GM18517 (cell line): ENCODE measurements around the gene ARHGEF1.

Experiments used
- ATAC-seq: cut with Tn5 transposase; IDR thresholded peaks from one replicate; pipeline ENCODE4 v1.9.1; 2021; ENCODE audit warnings: mild to moderate bottlenecking, moderate library complexity; ENCODE audit not compliant: unreplicated experiment

Gene ARHGEF1

GRCh38 chr19:41883463-41883820 lies 458 bp downstream of the ARHGEF1 start:
- ATAC-seq = no peak

GRCh38 chr19:41883821-41884733 lies 1.1 kb downstream of the ARHGEF1 start:
- ATAC-seq = peak; percentile 69

DNA sequence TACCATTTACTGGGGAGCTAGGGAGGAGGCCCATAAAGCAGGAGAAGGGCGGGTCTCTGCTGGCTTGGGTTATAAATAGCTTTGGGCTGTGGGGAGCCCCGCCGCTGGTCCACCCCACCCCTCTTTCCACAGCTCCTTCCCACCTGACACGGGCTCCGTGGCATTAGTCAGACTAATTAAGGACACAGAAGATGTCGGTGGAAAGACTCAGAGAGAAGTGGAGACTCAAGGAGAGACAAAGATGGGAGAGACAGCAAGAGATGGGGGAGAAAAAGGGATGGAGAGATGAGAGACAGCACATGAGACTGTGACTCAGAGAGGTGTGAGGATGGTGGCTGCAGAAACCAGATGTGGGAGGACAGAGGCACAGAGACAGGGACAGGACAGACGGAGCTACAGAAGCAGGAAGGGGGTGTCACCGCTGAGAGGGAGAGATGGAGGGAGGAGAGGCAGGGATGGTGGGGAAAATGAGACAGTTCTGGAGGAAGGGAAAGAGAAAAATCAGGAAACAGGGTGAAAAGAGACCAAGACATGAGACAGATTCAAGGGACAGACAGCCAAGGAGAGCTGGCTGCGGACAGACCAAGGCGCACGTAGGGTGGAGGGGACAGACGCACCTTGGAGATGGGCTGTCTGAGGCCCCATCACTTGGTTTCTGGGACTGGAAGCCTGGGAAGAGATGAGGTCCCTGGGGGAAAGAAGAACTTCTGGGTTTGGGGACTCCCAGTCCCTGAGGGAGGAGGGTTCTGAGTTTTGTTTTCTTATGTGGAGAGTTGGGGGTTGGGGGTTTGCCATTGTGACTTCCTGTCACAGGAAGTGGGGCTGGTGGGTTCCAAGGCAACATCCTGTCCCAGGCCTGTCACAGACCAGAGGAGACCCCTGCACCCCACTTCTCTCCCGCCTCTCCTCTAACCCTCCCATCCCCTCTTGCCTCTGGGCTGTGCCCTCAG lies 4.1 kb downstream of the ARHGEF1 start:
- no peak for ATAC-seq

DNA sequence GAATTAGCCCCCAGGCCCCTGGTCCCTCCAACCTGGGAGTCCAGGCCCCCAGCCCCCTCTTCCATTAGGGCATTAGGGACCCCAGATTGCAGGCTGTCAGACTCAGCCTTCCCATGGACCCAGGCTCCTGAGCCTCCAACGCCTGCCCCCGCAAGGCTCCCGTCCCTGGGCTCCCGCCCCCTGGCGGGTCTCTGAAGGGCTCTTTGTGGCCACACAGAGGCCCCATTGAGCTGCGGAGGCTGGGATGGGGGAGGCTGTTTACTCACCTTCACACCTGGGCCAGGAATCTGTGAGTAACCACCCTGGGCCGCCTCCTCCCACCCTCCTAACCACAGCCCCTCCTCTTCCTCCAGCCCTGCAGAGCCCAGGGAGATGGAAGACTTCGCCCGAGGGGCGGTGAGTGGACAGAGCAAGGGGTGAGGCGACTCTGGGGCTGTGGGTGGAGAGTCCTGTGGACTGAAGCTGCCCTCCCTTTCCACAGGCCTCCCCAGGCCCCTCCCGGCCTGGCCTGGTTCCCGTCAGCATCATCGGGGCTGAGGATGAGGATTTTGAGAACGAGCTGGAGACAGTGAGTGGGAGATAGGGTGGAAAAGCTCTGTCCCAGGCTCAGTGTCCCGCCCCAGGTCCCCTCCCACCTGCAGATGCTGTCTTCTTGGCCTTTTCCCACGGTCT lies 4.9 kb downstream of the ARHGEF1 start:
- ATAC-seq = no peak

GRCh38 chr19:41888926-41889325 lies 5.9 kb downstream of the ARHGEF1 start:
- no peak for ATAC-seq

GRCh38 chr19:41889896-41890295 lies 6.9 kb downstream of the ARHGEF1 start:
- ATAC-seq = no peak

GRCh38 chr19:41890936-41891335 lies 8.0 kb downstream of the ARHGEF1 start:
- ATAC-seq = no peak

DNA sequence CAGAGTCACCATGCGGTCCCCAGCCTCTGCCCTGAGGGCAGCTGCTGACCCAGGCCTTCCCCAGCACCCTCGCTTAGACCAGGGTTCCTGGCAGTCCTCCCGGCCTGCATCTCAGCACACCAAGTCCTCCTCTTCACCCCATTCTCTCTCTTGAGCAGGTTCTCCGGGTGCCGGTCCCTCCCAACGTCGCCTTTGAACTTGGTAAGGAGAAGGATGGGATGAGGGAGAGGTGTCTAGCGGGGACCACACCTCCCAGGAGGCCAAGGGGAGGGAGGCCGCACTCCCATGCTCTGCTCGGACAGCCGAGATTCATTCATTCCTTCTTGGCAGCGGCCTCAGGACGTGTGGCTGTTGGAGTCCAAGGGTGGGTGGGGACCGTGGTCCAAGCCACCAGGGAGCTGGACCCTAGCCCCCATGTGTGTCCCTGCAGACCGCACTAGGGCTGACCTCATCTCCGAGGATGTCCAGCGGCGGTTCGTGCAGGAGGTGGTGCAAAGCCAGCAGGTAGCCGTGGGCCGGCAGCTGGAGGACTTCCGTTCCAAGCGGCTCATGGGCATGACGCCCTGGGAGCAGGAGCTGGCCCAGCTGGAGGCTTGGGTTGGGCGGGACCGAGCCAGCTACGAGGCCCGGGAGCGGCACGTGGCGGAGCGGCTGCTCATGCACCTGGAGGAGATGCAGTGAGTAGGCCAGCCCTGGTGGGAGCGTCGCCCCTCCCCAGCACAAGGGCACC lies 9.4 kb downstream of the ARHGEF1 start:
- no peak for ATAC-seq

- ATAC-seq = no peak
These were observed 10.9 kb downstream of the ARHGEF1 start for GRCh38 chr19:41893899-41894298.

DNA sequence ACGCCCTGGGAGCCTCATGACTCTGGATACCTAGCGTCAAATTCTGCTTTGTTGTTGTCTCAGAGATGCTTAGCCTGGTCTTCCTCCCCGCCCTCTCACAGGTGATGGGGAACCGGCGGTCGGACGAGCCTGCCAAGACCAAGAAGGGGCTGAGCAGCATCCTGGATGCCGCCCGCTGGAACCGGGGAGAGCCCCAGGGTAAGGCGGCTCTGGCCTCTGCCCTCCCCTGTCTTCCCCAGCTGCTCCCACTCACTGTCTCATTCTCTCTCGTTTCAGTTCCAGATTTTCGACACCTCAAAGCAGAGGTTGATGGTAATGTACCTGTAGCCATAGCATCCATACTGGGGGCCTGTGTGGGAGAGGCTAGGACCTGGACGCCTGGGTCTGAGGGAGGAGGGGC lies 11.4 kb downstream of the ARHGEF1 start:
- ATAC-seq = no peak

- ATAC-seq = no peak
These were observed 13.0 kb downstream of the ARHGEF1 start for GRCh38 chr19:41895745-41896580.

DNA sequence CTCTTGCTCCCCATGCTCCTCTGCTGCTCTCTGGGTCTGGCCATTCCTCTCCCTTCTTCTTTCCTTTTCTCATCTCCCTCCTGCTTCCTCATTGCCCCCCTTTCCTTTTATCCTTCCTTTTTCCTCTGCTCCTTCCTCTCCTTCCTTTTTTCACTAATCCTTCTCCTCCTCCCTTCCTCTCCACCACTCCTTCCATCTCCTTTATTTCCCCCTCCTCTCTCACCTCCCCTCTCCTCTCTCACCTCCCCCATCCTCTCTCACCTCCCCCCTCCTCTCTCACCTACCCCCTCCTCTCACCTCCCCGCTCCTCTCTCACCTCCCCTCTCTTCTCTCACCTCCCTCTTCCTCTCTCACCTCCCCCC lies 13.6 kb downstream of the ARHGEF1 start:
- no peak for ATAC-seq

DNA sequence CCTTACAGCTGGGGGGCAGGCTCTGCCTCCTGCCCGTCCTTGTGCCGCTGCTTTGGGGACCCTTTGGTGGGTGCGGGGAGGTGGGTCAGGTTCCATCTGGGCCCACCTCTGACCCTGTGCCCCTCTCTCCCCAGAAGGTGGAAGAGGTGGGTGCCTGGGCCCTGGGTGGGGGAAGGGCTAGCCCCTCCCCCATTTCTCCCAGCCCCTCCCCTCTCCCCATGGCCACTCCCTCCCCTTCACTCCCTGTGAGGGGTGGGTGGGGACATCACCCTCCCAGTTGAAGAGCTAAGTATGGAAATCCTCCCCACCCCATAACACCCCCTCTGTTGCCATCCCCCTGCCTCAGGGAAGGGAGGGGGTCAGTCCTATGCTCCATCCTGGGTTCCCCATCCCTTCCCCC lies 14.2 kb downstream of the ARHGEF1 start:
- ATAC-seq = no peak

DNA sequence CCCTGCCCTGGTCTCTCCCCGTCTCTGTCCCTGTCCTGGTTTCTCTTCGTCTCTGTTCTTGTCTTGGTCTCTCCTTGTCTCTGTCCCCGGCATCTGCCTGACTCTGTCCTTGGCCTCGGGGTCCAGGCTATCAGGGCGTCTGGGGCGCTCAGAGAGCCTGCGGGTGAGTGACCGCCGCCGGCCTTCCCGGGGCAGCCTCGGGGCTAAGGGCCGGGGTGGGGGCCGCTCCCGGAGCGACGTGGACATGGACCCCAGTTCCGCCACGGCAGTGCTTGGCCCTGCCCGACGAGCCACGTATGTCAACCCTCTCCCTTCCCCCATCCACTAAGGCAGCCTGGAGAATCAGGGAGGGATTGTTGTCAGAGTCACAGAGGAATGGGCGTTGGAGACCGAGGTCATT lies 14.8 kb downstream of the ARHGEF1 start:
- no peak for ATAC-seq

DNA sequence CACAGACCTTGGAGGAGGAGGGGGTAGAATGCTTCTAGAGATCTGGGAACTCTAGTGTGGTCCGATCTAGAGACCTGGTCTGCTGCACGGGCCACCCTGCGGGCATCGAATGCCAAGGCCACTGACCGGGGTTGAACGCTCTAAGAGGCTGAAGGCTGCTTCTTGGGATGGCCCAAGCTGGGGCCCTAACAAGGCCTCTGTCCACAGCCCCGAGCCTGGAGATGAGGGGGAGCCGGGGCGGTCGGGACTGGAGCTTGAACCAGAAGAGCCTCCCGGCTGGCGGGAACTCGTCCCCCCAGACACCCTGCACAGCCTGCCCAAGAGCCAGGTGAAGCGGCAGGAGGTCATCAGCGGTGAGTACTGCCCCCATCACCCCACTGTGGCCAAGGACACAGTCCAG lies 15.3 kb downstream of the ARHGEF1 start:
- no peak for ATAC-seq

GRCh38 chr19:41901707-41902360 lies 18.9 kb downstream of the ARHGEF1 start:
- no peak for ATAC-seq

DNA sequence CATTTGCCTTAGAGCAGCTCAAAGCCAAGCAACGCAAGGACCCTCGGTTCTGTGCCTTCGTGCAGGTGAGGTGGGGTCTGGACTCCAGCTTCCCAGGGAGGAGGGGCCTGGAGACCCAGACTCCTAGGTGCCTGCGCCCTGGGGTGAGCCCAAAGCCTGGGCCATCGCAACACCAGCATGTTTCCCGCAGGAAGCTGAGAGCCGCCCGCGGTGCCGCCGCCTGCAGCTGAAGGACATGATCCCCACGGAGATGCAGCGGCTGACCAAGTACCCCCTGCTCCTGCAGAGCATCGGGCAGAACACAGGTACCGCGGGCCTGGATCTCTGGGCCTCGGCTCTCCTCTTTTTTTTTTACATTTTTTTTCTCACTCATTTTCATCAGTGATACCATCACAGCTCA lies 19.6 kb downstream of the ARHGEF1 start:
- ATAC-seq = no peak

DNA sequence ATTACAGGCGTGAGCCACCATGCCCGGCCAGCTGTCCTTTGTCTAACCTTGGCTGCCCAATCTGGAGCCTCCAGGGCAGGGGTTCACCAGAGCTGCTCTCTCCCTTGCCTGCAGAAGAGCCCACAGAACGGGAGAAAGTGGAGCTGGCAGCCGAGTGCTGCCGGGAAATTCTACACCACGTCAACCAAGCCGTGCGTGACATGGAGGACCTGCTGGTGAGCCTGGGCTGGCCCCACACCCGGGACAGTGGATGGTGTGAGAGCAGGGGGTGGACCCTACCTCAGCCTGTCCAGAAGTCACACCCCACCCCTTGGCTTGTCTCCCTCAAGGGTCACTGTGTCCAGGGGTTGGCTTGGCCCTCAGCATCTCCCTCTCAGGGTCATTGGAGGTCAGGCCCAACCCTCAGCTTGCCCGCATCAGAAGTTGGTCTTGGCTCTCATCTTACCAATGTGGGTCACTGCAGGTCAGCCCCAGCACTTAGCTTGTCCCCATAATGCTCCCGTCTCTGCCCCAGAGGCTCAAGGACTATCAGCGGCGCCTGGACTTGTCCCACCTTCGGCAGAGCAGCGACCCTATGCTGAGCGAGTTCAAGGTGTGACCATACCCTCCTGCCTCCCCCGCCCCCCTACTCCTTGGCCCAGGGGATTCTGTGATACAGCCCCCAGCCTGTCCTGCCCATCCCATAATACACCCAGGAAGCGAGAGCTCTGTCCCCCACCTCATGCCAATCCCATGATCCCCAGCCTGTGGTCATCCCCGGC lies 20.4 kb downstream of the ARHGEF1 start:
- no peak for ATAC-seq
